Adipose tissue (tissue), 3 donors: ENCODE measurements around the gene PPP6R3. TPM values are rescaled to one million over a fixed set of nuclear protein-coding genes. Genes with fewer than 3 reads are reported as not detected.
"Not testable (repeated sequence)": the region's sequence is repeated elsewhere in the genome, so short reads cannot be mapped to it uniquely, and the experiment has no call there.

ENCODE experiments used
- H3K27ac ChIP-seq: one replicate; pipeline ENCODE4 v1.5.1; 2013; ENCODE audit warnings: low read depth, low read length
- WGBS, 3 donors: extraction: QIAGEN DNeasy Blood & Tissue Kit; methylation state at CpG; one replicate each; pipeline ENCODE4 v1.1.7; 2013; 5-methylcytosine and 5-hydroxymethylcytosine counted together
- polyA plus RNA-seq, 3 donors: library from polyadenylated mRNA; stranded (reverse); fragments of 200-250 nt; gene quantifications; one replicate each; pipeline ENCODE4 v1.2.3, GENCODE V29; 2013
- donor health status: healthy with polysubstance abuse.
- donor health status: Bipolar disorder and iron deficiency.
- donor health status: healthy.

The PPP6R3 gene
- polyA plus RNA-seq, 3 donors: 14.3 to 31.5 (median 26.9) TPM

DNA sequence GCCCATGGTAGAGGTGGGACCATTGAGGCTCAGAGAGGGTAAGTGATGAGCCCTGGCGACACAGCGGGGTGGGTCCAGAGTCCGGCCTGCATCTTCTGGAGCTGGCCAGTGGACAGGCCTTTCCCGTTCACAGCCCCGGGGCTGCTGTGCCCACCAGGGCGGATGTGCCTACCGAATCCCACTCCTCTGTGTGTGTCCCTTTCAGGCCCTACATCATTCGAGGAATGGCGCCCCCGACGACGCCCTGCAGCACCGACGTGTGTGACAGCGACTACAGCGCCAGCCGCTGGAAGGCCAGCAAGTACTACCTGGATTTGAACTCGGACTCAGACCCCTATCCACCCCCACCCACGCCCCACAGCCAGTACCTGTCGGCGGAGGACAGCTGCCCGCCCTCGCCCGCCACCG lies 11.9 kb upstream of the PPP6R3 start:
- 91 to 94% (median 94%) methylated on average over 25 of the region's 25 CpGs for WGBS, 3 donors

DNA sequence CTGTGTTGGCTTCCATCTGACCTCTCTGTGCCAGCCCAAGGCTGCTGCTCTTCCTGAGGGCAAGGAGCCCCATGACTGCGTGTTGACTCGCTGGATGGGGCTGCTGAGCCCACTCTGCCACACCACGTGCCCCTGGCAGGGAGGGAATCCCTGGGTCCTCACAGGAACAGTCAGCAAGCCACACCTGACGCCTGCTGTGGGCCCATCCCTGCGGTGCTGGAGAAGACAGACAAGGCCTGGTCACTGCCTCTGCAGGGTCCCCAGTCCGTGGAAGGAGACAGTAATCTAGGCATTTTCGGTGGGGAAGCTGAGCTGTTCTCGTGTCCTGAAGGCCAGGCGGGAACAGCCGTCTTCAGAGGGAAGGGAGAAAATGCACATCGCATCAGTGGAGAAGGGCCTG lies 10.6 kb upstream of the PPP6R3 start:
- no peak overlapping the region for H3K27ac ChIP-seq
- WGBS, 3 donors: 87 to 96% (median 93%) methylated on average over 11 of the region's 11 CpGs

More for the DNA sequence above, 11.9 kb upstream of the PPP6R3 start:
- H3K27ac ChIP-seq: no peak overlapping the region

DNA sequence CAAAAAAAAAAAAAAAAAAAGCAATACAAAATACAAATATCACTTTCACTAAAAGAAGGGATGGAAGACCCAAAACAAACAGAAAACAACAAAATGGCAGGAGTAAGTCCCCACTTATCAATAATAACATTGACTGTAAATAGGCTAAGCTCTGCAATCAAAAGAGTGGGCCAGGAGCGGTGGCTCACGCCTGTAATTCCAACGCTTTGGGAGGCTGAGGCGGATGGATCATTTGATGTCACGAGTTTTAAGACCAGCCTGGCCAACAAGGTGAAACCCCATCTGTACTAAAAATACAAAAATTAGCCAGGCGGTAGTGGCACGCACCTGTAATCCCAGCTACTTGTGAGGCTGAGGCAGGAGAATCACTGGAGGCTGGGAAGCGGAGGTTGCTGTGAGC lies 9.8 kb upstream of the PPP6R3 start:
- 95 to 98% (median 95%) methylated on average over 8 of the region's 8 CpGs for WGBS, 3 donors
- no peak overlapping the region for H3K27ac ChIP-seq

DNA sequence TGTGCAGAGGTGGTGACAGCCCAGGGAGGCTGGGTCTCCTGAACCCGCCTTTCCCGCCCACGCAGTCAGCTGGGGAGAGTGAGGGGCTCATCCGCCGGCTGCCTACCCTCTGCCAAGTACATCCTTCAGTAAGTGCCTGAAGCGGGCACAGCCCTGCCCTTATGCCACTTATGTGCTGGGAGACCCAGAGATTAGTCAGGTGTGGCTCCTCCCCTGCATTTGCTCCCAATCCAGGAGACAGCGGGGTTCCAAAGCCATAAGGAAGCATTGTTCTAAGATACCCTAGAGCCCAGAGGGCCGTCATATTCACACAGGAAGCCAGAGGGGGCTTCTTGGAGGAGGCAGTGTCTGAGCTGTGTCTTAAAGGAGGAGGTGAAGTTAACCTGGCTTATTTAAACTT lies 5.8 kb upstream of the PPP6R3 start:
- WGBS, 3 donors: 50 to 66% (median 63%) methylated on average over 8 of the region's 8 CpGs
- no peak overlapping the region for H3K27ac ChIP-seq

DNA sequence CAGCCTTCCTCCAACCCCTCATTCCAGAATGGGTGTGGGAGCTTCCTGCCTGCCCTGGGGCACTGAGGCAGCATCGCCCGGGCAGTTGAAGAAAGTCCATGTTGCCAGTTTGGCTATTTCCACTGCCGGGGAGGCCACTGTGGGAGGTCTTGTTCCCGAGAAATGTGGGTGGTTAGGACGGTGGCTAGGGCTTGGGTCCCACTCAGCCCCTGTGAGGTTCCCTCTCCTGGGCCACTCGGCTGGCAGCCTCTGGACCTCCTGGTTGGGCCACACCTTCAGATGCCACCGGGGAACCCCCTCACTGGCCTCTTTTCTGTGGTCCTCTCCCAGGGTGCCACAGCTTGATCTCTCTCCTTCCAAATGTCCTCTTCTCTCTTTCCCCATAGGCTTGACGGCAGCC lies 5.1 kb upstream of the PPP6R3 start:
- 74 to 85% (median 78%) methylated on average over 8 of the region's 8 CpGs for WGBS, 3 donors
- no peak overlapping the region for H3K27ac ChIP-seq

DNA sequence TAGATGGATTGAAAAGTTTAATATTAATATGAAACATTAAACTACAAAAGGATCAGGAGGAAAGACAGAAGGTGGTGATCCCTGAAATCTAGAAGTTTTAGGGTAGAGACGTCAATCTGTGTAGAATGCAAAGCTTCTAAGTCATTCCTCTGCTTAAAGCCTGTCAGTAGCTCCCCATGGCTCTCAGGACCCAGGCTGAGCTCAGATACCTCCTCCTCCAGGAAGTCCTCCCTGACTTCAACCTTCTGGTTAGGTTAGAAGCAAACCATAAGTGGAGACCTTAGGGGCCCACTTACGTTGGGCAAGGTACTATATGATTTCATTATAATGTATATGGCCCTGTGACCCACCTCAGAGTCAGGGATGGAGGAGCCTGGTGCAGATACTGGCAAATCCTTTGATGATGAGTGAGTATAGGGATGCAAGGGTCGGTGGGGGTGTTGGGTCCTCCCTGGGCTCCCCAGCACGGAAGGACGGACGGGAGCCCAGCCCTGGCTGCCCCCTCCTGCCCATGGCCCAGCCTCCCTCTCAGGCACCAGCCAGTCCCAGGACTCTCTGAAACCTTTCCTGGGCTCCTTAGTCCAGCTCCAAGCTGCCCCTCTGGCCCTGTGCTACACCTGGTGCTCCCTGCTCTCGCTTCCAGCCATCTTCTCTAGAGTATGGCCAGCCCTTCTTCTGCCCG lies 3.2 kb upstream of the PPP6R3 start:
- no peak overlapping the region for H3K27ac ChIP-seq
- 75 to 79% (median 77%) methylated on average over 8 of the region's 8 CpGs for WGBS, 3 donors

DNA sequence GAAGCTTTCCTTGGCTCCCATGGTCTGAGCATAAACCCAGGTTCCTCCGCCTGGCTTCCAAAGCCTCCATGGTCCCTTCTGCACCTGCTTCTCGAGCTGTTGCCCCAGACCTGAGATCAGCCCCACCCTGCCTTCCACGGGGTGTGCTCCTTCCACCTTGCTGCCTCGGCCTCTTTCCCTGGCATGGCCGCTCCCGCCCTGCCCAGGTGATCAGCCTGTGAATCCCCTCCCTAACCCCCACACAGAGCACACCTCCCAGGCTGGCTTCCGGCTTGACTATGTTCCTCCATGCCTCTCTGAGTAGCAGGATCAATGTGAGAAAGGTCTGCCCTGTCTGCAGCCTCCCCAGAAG lies 2.7 kb upstream of the PPP6R3 start:
- WGBS, 3 donors: 82 to 88% (median 84%) methylated on average over 7 of the region's 7 CpGs
- no peak overlapping the region for H3K27ac ChIP-seq

DNA sequence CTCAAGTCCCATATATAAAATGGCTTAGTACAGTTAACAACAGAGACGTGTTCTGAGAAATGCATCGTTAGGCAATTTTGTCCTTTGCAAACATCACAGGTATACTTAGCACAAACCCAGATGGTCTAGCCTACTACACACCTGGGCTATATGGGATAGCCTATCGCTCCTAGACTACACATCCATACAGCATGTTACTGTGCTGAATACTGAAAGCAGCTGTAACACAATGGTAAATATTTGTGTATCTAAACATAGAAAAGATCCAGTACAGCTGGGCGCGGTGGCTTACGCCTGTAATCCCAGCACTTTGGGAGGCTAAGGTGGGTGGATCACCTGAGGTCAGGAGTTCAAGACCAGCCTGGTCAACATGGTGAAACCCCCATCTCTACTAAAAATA lies 2.2 kb upstream of the PPP6R3 start:
- WGBS, 3 donors: 47 to 91% (median 80%) methylated on average over 6 of the region's 6 CpGs
- not testable (repeated sequence) for H3K27ac ChIP-seq

DNA sequence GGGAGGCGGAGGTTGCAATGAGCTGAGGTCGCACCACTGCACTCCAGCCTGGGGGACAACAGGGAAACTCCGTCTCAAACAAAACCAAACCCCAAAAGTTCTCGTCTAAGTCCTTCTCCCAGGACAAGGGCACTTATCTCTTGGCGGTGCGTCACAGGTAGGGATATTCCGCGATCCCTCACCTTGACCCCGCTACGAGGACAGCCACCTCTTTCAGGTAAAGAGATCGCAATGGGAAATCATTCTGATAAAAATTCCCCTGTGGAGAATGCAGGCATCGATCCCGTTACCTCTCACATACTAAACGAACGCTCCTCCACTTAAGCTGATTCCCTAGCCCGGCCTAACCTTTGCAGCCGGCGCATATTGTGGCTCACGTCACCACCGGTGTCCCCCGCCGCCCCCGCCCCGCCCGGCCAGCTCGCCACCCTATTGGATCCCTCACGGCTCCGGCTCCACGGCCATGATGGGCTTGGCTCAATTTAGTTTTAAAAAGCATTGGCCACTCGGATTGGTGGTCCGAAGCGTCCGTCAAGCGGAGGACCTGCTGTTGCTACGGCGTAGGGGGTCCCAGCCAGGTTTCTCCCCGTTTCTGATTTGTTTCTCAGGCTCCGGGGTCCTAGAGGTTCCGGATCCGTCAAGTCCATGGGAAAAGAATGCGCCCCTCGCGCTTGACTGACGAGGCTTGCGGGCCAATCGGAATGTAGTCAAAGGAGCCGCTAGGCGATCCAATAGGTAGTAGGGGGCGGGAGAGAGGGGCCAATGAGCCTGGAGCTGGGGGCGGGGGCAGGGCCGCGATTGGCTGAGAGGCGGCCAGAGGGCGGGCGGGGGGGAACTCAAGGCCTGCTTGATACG lies 439 bp upstream of the PPP6R3 start:
- WGBS, 3 donors: 2 to 6% (median 4%) methylated on average over 53 to 56 of the region's 56 CpGs
- H3K27ac ChIP-seq: no peak overlapping the region

DNA sequence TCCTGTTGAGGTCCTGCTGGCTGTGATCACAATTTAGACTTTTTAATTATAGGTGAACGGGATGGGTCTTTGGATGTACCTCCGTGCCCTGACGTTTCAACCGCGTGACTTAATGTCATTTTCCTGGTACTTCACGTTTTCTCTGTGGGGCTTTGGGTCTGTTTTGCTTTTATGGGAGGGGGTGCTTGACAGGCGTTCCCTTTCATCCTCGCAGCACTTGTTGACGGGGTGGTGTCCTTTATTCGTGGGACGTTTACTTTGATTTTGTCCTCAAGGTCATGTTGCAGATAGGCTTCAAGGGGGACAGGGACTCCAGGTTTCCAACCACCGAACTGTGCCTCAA lies 994 bp downstream of the PPP6R3 start:
- no peak overlapping the region for H3K27ac ChIP-seq
- 0 to 2% (median 2%) methylated on average over 12 of the region's 12 CpGs for WGBS, 3 donors

DNA sequence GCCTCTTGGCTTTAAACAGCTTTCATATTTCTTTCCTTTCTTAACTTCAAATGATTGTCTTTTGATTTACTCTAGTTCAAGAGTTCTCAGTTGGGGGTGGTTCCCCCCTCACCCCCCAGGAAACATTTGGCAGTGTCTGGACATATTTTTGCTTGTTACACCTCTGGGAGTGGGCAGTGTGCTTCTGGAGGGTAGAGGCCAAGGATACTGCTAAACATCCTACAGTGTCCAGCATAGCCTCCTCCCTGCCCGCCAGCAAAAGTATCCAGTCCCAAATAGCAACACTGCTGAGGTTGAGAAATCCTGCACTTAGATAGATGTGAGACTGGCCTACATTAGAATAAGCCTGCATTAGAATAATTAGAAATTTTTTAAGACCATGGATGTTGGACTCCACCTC lies 3.2 kb downstream of the PPP6R3 start:
- 65 to 100% (median 75%) methylated on average over 1 of the region's 1 CpG for WGBS, 3 donors
- H3K27ac ChIP-seq: no peak overlapping the region

DNA sequence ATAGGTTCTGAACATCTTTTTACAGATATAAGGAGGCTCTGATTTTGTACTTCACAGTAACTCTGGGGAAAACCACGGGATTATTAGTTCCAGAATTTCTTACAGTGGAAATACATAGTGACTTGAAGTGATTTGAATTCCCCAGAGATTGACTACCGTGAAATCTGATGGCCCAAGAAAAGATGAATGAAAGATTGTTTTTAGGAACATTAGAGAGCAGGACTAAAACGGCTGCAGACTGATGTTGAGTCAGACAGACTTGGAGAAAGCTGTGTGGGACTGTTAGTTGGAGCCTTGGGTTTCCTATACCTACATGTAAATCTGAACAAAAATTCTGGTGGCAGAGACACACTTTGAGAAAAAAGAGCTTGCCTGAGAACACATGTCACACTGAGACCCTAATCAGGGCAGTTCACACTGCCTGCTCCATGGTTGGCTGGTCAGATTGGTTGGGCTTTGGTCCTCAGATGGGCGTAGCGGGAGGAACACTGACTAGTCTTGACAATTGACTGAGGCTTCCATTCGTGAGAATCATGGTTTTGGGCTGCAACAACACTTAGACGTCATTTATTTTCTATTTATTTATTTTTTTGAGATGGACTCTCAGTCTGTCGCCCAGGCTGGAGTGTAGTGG lies 6.8 kb downstream of the PPP6R3 start:
- H3K27ac ChIP-seq: no peak overlapping the region
- WGBS, 3 donors: 72 to 77% (median 73%) methylated on average over 8 of the region's 8 CpGs

DNA sequence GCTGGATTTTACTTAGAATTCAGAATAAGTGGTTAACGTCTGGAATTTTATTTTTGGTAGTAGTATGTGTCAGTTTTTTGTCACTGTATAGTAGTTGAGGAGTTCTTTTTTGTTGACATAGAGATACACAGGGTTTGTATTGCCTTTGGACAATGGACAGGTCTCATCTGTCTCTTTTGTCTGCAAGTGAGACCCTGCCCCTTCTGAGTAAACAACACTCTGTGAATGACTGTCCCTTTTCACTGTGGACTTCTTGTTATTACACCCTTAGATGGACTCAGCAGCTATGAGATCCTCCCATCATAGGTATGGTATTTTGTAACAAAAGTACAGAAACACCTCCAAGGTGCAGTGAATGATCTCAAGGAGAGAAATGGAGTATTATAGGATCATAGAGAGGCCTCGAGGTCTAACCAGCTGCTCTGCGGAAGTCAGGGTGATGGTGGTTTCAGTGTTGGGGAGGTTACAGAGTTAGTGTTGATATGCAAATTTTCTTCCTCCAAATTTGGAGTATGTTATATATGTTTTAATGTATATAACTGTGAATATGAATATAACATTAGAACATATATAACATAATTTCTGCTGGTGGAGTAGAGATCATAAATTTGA lies 7.8 kb downstream of the PPP6R3 start:
- 56 to 59% (median 57%) methylated on average over 3 of the region's 3 CpGs for WGBS, 3 donors
- H3K27ac ChIP-seq: no peak overlapping the region

DNA sequence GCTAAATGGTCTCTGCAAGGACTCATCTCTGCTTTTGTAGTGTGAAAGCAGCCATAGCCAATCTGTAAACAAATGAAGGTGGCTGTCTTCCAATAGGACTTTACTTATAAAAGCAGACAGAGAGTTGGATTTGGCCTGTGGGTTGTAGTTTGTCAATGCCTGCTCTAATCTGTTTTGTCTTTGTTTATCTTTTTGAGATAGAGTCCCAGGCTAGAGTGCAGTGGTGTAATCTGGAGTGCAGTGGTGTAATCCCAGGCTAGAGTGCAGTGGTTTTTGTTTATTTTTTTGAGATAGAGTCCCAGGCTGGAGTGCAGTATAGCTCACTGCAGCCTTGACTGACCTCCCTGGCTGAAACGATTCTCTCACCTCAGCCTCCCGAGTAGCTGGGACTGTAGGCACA lies 8.6 kb downstream of the PPP6R3 start:
- H3K27ac ChIP-seq: no peak overlapping the region
- 10 to 35% (median 34%) methylated on average over 2 of the region's 2 CpGs for WGBS, 3 donors

DNA sequence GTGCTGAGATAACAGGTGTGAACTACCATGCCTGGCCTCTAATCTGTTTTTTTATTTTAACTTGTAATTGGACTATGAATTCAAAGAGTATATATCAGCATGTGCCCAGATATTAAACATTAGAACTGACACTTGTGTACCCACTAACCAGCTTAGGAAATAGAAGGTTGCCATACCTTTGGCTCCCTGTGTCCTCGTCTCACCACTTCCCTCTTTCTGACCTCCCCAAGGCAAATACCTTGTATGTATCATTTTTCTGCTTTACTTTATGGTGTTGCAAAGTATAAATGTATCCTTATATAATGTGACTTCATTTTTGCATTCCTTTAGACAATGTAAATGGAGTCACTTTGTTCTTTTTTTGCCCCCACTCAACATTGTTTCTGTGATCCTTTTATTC lies 9.1 kb downstream of the PPP6R3 start:
- WGBS, 3 donors: 50 to 58% (median 54%) methylated on average over 1 of the region's 1 CpG
- H3K27ac ChIP-seq: no peak overlapping the region

DNA sequence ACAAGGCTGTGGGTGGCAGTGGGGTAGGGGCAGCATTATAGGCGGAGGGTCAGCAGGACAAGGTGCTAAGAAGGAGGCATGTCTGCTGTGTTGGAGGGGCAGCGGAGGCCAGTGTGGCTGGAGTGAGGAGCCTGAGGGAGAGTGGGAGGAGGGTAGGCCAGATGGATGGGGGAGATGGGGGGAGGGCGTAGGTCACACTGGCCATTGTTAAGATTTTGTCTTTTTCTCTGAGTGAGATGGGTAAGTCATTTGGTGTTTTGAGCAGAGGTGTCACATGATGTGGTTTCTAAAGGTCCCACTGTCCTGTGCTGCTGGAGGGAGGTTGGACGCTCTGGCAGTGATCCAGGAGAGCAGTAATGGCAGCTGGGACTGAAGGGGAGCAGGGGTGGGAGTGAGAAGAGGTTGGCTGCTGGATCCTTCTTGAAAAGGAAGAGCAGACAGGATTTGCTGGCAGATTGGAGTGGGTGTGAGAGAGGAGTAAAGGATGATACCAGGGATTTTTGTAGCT lies 9.8 kb downstream of the PPP6R3 start:
- H3K27ac ChIP-seq: no peak overlapping the region

DNA sequence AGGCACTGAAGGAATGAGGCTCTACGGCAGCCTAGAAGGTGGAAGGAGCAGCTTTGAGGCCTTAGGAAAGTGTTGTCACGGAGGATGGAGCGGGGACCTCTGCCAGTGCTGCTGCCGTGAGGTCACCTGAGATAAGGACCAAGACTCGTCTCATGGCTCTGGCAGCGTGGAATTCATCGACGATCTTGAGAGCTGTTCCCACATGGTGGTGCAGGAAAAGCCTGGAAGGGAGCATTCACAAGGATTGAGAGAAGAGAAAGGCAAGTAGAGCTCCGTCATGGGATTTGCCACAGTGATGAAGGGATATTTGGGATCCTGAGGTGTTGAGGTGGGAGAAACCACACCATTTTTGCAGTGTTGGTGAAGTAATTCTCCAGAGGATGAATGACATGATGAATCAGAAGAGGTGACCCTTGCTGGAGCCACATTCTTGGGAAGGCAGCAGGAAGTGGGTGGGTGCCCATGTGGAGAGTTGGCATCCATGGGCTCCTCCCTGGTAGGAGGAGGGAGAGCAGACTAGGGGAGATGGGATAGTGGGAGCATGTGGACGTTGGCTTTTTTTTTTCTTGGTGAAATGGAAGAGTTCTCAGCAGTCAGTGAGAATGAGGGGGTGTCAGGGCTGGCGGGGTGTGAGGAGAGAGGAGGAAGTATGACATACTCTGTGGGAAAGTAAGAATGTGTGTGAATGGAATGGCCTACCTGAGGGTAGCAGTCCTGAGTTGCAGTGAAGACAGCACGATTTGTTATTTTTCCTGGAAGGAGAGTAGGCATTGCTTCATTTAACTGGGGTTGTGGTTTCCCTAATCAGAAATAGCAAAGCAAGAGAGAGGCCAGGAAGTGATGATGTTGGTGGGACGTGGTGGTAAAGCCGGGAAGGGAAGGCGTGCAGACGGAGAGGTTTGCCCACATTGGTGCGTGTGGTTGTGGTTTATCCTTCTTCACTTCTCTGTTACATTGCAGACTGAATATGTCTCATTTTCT lies 11.1 kb downstream of the PPP6R3 start:
- 72 to 81% (median 74%) methylated on average over 17 of the region's 17 CpGs for WGBS, 3 donors
- no peak overlapping the region for H3K27ac ChIP-seq

More for the DNA sequence above, 9.8 kb downstream of the PPP6R3 start:
- 82 to 98% (median 88%) methylated on average over 4 of the region's 4 CpGs for WGBS, 3 donors

DNA sequence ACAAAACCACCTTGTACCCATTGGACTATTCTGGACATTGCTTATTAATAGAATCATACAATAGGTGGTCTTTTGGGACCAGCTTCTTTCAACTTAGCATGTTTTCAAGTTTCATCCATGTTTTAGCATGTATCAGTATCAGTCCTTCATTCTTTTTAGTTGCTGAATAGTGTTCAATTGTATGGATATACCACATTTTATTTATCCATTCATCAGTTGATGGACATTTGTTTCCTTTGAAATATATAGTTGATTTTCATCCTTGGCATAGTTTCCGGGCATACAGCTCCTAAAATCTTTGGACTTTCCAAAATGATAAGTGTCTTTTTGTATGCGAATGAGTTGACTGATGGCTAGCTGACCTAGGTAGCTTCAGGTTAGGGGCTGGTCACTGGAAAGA lies 12.2 kb downstream of the PPP6R3 start:
- 95 to 98% (median 97%) methylated on average over 2 of the region's 2 CpGs for WGBS, 3 donors
- H3K27ac ChIP-seq: no peak overlapping the region
